SK-N-SH treated with all-trans-retinoic acid at 6 μM for 48 hours (cell line): ENCODE data around the gene TOMM34.

Source experiments
- GLIS3 ChIP-seq: fragments of 250-450 bp; sonication (Bioruptor Pico); IDR thresholded peaks from 2 replicates; pipeline ENCODE4 v1.5.0; 2020; ENCODE audit warnings: mild to moderate bottlenecking, moderate library complexity
- ISL1 ChIP-seq: fragments of 250-450 bp; sonication (Bioruptor Pico); IDR thresholded peaks from 2 replicates; pipeline ENCODE4 v2.1.2; 2022; ENCODE audit warnings: mild to moderate bottlenecking, moderate library complexity
- OSR1 ChIP-seq: fragments of 250-450 bp; sonication (Bioruptor Pico); IDR thresholded peaks from 2 replicates; pipeline ENCODE4 v1.8.0; 2022; ENCODE audit warnings: moderate library complexity, mild to moderate bottlenecking, inconsistent platforms
- RARB ChIP-seq: fragments of 250-450 bp; sonication (Bioruptor Pico); IDR thresholded peaks from 2 replicates; pipeline ENCODE4 v1.8.0; 2021; ENCODE audit warnings: mild to moderate bottlenecking, moderate library complexity
- ZC3H10 ChIP-seq: fragments of 250-450 bp; sonication (Bioruptor Pico); IDR thresholded peaks from 2 replicates; pipeline ENCODE4 v1.5.1; 2021; ENCODE audit warnings: mild to moderate bottlenecking, moderate library complexity
- ZNF565 ChIP-seq: fragments of 450-650 bp; formaldehyde crosslinking; conservative IDR thresholded peaks from 2 replicates; pipeline ENCODE4 v1.5.0; 2020; ENCODE audit warnings: low read depth, mild to moderate bottlenecking, moderate library complexity
- ZNF8 ChIP-seq: fragments of 450-650 bp; formaldehyde crosslinking; IDR thresholded peaks from 2 replicates; pipeline ENCODE4 v1.5.0; 2020; ENCODE audit warnings: mild to moderate bottlenecking, moderate library complexity
- TF ChIP-seq, protein P1 (sequence below): fragments of 250-450 bp; sonication (Bioruptor Pico); IDR thresholded peaks from 2 replicates; pipeline ENCODE4 v1.5.0; 2020; ENCODE audit warnings: mild to moderate bottlenecking, moderate library complexity
- TF ChIP-seq, protein P2 (sequence below): fragments of 250-450 bp; sonication (Bioruptor Pico); IDR thresholded peaks from 2 replicates; pipeline ENCODE4 v1.5.1; 2021; ENCODE audit warnings: mild to moderate bottlenecking, moderate library complexity

- no peak for TF ChIP-seq ZNF8 (CRISPR knock-in tag)
- no peak for TF ChIP-seq GLIS3 (CRISPR knock-in tag)
- TF ChIP-seq OSR1 (CRISPR knock-in tag): no peak
- TF ChIP-seq RARB (CRISPR knock-in tag): no peak
- TF ChIP-seq, protein P1, sequence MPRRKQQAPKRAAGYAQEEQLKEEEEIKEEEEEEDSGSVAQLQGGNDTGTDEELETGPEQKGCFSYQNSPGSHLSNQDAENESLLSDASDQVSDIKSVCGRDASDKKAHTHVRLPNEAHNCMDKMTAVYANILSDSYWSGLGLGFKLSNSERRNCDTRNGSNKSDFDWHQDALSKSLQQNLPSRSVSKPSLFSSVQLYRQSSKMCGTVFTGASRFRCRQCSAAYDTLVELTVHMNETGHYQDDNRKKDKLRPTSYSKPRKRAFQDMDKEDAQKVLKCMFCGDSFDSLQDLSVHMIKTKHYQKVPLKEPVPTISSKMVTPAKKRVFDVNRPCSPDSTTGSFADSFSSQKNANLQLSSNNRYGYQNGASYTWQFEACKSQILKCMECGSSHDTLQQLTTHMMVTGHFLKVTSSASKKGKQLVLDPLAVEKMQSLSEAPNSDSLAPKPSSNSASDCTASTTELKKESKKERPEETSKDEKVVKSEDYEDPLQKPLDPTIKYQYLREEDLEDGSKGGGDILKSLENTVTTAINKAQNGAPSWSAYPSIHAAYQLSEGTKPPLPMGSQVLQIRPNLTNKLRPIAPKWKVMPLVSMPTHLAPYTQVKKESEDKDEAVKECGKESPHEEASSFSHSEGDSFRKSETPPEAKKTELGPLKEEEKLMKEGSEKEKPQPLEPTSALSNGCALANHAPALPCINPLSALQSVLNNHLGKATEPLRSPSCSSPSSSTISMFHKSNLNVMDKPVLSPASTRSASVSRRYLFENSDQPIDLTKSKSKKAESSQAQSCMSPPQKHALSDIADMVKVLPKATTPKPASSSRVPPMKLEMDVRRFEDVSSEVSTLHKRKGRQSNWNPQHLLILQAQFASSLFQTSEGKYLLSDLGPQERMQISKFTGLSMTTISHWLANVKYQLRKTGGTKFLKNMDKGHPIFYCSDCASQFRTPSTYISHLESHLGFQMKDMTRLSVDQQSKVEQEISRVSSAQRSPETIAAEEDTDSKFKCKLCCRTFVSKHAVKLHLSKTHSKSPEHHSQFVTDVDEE (CRISPR knock-in tag): no peak
- no peak for TF ChIP-seq ISL1 (CRISPR knock-in tag)
- no peak for TF ChIP-seq ZNF565 (CRISPR knock-in tag)
- TF ChIP-seq, protein P2, sequence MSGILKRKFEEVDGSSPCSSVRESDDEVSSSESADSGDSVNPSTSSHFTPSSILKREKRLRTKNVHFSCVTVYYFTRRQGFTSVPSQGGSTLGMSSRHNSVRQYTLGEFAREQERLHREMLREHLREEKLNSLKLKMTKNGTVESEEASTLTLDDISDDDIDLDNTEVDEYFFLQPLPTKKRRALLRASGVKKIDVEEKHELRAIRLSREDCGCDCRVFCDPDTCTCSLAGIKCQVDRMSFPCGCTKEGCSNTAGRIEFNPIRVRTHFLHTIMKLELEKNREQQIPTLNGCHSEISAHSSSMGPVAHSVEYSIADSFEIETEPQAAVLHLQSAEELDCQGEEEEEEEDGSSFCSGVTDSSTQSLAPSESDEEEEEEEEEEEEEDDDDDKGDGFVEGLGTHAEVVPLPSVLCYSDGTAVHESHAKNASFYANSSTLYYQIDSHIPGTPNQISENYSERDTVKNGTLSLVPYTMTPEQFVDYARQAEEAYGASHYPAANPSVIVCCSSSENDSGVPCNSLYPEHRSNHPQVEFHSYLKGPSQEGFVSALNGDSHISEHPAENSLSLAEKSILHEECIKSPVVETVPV: no peak
- TF ChIP-seq ZC3H10 (CRISPR knock-in tag): no peak
Measured at GRCh38 chr20:44910690-44911262, 49.4 kb downstream of the TOMM34 start.
